ENCODE data around the gene PRPF6. TPM values are rescaled to one million over a fixed set of nuclear protein-coding genes. Genes with fewer than 3 reads are reported as not detected.

The PRPF6 gene
- total and polyA plus RNA-seq, 2 of the 13 experiments (the other 11 are each of a cell fraction or from before 2014, with no cell fraction given): 63.7 to 101 TPM

- in situ Hi-C loops (cut with HindIII; ENCODE audit: extremely low pct_ligation_motif_present, low pct_unique_long_range_greater_than_20kb): no loop called here
- Histone ChIP-seq H3K9me3 (ENCODE audit: low read length) (no peaks in the 10 kb centered on the region), H3K27me3 (ENCODE audit: control insufficient read depth in 1 of 2, insufficient read depth in 2 of 2, low read length in 2 of 2) (no peaks in the 10 kb centered on the region), H3K9ac (ENCODE audit: insufficient read depth, low read depth, low read length) (no peak overlapping the region), H3K27ac (ENCODE audit: extremely low read length, insufficient read depth, low read length) (no peak overlapping the region), H3K79me2 (ENCODE audit: insufficient read depth, low read length) (no peaks in the 10 kb centered on the region), H3K4me2 (ENCODE audit: low read depth, low read length) (no peak overlapping the region), H3K4me3 (replicated peaks in 1 of 3; ENCODE audit: insufficient read depth in 1 of 3, low read depth in 2 of 3, low read length in 3 of 3) (no peak overlapping the region), H2AFZ (ENCODE audit: low read length) (no peak overlapping the region), H4K20me1 (ENCODE audit: insufficient read depth, low read length) (no peaks in the 10 kb centered on the region), H3K36me3 (replicated peaks in 1 of 2; ENCODE audit: control insufficient read depth in 1 of 2, insufficient read depth in 2 of 2, low read length in 2 of 2) (no peaks in the 10 kb centered on the region), H3K4me1 (ENCODE audit: insufficient read depth, low read length) (peaks cover 30% of the 10 kb centered on the region)
- FAIRE-seq (no peak), DNase-seq (ENCODE audit: low spot score) (no peak), ATAC-seq (no peak)
- POLR2A ChIA-PET: no interaction called here
- intact Hi-C loops (cut with micrococcal nuclease; ENCODE audit: unreplicated experiment): no loop called here
- CTCF ChIA-PET (ENCODE audit: low intra/inter-chr PET ratio, low total read pairs): no interaction called here
- BruUV-seq (replicated peaks): no TSS peak
- 91% methylated on average over 15 of the region's 22 CpGs for WGBS (ENCODE audit: low lambda C conversion rate)
- no peak for TF ChIP-seq NR1H2 (CRISPR knock-in tag; IDR thresholded peaks at IDR 0.05; ENCODE audit: borderline replicate concordance, low read depth)
- no peak for TF ChIP-seq TERF1 (CRISPR knock-in tag; IDR thresholded peaks at IDR 0.05)
- TF ChIP-seq, protein P1, sequence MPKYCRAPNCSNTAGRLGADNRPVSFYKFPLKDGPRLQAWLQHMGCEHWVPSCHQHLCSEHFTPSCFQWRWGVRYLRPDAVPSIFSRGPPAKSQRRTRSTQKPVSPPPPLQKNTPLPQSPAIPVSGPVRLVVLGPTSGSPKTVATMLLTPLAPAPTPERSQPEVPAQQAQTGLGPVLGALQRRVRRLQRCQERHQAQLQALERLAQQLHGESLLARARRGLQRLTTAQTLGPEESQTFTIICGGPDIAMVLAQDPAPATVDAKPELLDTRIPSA (CRISPR knock-in tag; IDR thresholded peaks at IDR 0.05; ENCODE audit: borderline replicate concordance): no peak
- no peak for TF ChIP-seq MZF1 (CRISPR knock-in tag; IDR thresholded peaks at IDR 0.05; ENCODE audit: borderline replicate concordance)
- TF ChIP-seq ZNF124 (CRISPR knock-in tag; IDR thresholded peaks at IDR 0.05): no peak
- TF ChIP-seq ZBTB38 (CRISPR knock-in tag; IDR thresholded peaks at IDR 0.05): no peak
- TF ChIP-seq KLF12 (CRISPR knock-in tag; IDR thresholded peaks at IDR 0.05; ENCODE audit: borderline replicate concordance): no peak
- peak; percentile 18 for TF ChIP-seq MED8 (CRISPR knock-in tag; IDR thresholded peaks at IDR 0.05; ENCODE audit: insufficient replicate concordance)
- TF ChIP-seq ZNF276 (CRISPR knock-in tag; IDR thresholded peaks at IDR 0.05; ENCODE audit: low read depth): no peak
- TF ChIP-seq CHCHD3 (CRISPR knock-in tag; IDR thresholded peaks at IDR 0.05): no peak
- TF ChIP-seq AGO2 (optimal IDR thresholded peaks at IDR 0.05; ENCODE audit: low read depth, low read length): peak; percentile 7
- TF ChIP-seq, protein P2, sequence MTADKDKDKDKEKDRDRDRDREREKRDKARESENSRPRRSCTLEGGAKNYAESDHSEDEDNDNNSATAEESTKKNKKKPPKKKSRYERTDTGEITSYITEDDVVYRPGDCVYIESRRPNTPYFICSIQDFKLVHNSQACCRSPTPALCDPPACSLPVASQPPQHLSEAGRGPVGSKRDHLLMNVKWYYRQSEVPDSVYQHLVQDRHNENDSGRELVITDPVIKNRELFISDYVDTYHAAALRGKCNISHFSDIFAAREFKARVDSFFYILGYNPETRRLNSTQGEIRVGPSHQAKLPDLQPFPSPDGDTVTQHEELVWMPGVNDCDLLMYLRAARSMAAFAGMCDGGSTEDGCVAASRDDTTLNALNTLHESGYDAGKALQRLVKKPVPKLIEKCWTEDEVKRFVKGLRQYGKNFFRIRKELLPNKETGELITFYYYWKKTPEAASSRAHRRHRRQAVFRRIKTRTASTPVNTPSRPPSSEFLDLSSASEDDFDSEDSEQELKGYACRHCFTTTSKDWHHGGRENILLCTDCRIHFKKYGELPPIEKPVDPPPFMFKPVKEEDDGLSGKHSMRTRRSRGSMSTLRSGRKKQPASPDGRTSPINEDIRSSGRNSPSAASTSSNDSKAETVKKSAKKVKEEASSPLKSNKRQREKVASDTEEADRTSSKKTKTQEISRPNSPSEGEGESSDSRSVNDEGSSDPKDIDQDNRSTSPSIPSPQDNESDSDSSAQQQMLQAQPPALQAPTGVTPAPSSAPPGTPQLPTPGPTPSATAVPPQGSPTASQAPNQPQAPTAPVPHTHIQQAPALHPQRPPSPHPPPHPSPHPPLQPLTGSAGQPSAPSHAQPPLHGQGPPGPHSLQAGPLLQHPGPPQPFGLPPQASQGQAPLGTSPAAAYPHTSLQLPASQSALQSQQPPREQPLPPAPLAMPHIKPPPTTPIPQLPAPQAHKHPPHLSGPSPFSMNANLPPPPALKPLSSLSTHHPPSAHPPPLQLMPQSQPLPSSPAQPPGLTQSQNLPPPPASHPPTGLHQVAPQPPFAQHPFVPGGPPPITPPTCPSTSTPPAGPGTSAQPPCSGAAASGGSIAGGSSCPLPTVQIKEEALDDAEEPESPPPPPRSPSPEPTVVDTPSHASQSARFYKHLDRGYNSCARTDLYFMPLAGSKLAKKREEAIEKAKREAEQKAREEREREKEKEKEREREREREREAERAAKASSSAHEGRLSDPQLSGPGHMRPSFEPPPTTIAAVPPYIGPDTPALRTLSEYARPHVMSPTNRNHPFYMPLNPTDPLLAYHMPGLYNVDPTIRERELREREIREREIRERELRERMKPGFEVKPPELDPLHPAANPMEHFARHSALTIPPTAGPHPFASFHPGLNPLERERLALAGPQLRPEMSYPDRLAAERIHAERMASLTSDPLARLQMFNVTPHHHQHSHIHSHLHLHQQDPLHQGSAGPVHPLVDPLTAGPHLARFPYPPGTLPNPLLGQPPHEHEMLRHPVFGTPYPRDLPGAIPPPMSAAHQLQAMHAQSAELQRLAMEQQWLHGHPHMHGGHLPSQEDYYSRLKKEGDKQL (CRISPR knock-in tag; IDR thresholded peaks at IDR 0.05; ENCODE audit: low read depth): no peak
- TF ChIP-seq MEIS1 (CRISPR knock-in tag; IDR thresholded peaks at IDR 0.05; ENCODE audit: borderline replicate concordance): no peak
Observed at GRCh38 chr20:64076061-64076997, 95.4 kb downstream of the PRPF6 start.

Measured in HepG2 (cell line).